Activated T-cell treated with anti-CD3 and anti-CD28 coated beads, Interleukin-2, amount 50 U/mL, for 72 hours (primary cell): Measurements from ENCODE around the gene ELMO1. TPM values are rescaled to one million over a fixed set of nuclear protein-coding genes. Genes with fewer than 3 reads are reported as not detected.

Experiments used
- ATAC-seq, 2 donors: fragments of 150-1000 bp; cut with Tn5 transposase; replicated peaks in 1 of 2; 2 replicates each; pipeline ENCODE4 v1.10.0; 2021; ENCODE audit warnings: moderate library complexity in 2 of 2, mild to moderate bottlenecking in 1 of 2
- DNase-seq, 2 donors: peaks; one replicate each; pipeline ENCODE4 v3.0.0; 2021 to 2022; ENCODE audit warnings: mixed read lengths in 1 of 2
- H3K27ac Mint-ChIP-seq: one replicate; pipeline ENCODE4 v1.8.0; 2022; ENCODE audit warnings: mild to moderate bottlenecking, moderate library complexity, mixed read lengths
- H3K27me3 Mint-ChIP-seq: one replicate; pipeline ENCODE4 v1.8.0; 2022; ENCODE audit warnings: low read depth, mixed read lengths
- H3K36me3 Mint-ChIP-seq, 2 donors: one replicate each; pipeline ENCODE4 v1.8.0; 2022; ENCODE audit warnings: mixed read lengths in 2 of 2, mild to moderate bottlenecking in 1 of 2; ENCODE audit not compliant: insufficient read depth in 2 of 2
- H3K4me1 Mint-ChIP-seq: one replicate; pipeline ENCODE4 v1.8.0; 2022; ENCODE audit warnings: low read depth, mixed read lengths
- H3K4me3 Mint-ChIP-seq, 2 donors: one replicate each; pipeline ENCODE4 v1.8.0; 2022; ENCODE audit warnings: mild to moderate bottlenecking in 2 of 2, mixed read lengths in 2 of 2, moderate library complexity in 2 of 2
- H3K9me3 Mint-ChIP-seq, 2 donors: one replicate each; pipeline ENCODE4 v1.8.0; 2022; ENCODE audit warnings: mixed read lengths in 2 of 2
- total RNA-seq, 2 donors: library from RNA; stranded (reverse); gene quantifications; one replicate each; pipeline ENCODE4 v1.2.3, GENCODE V29; 2022

ELMO1 gene
- total RNA-seq, 2 donors from 2014 or later = 97.2 to 113 TPM

- H3K27ac Mint-ChIP-seq = no peak overlapping the region
- ATAC-seq = no peak
- no peaks in the 10 kb centered on the region for H3K4me1 Mint-ChIP-seq
These were observed 560.7 kb downstream of the ELMO1 start for GRCh38 chr7:36887969-36888368.

GRCh38 chr7:36887233-36887632 is 561.4 kb downstream of the ELMO1 start:
- ATAC-seq = no peak
- Mint-ChIP-seq H3K9me3 (no peaks in the 10 kb centered on the region), H3K27me3 (no peaks in the 10 kb centered on the region), H3K4me3 (no peak overlapping the region), H3K36me3 (peaks cover 8 to 10% of the 10 kb centered on the region in 2 donors), H3K27ac (no peak overlapping the region), H3K4me1 (no peaks in the 10 kb centered on the region)
- no peak for DNase-seq

More at GRCh38 chr7:36887969-36888368, 560.7 kb downstream of the ELMO1 start:
- Mint-ChIP-seq H3K36me3 (peaks cover 11 to 13% of the 10 kb centered on the region in 2 donors), H3K27me3 (no peaks in the 10 kb centered on the region), H3K4me3 (no peak overlapping the region), H3K9me3 (no peaks in the 10 kb centered on the region)
- no peak for DNase-seq

- Mint-ChIP-seq H3K36me3 (peaks cover 3 to 11% of the 10 kb centered on the region in 2 donors), H3K4me3 (no peak overlapping the region), H3K27ac (no peak overlapping the region), H3K4me1 (no peaks in the 10 kb centered on the region), H3K9me3 (no peaks in the 10 kb centered on the region), H3K27me3 (no peaks in the 10 kb centered on the region)
- no peak for ATAC-seq
- no peak for DNase-seq
These were observed 563.8 kb downstream of the ELMO1 start for GRCh38 chr7:36884910-36885309.

- no peak overlapping the region for H3K27ac Mint-ChIP-seq
- peaks cover 3 to 13% of the 10 kb centered on the region in 2 donors for H3K36me3 Mint-ChIP-seq
- H3K4me1 Mint-ChIP-seq = no peaks in the 10 kb centered on the region
- H3K9me3 Mint-ChIP-seq = no peaks in the 10 kb centered on the region
- DNase-seq (no peak), ATAC-seq (no peak)
- H3K4me3 Mint-ChIP-seq = no peak overlapping the region
- no peaks in the 10 kb centered on the region for H3K27me3 Mint-ChIP-seq
These were observed 564.3 kb downstream of the ELMO1 start for GRCh38 chr7:36884351-36884750.

- H3K9me3 Mint-ChIP-seq = no peaks in the 10 kb centered on the region
- H3K27me3 Mint-ChIP-seq = no peaks in the 10 kb centered on the region
- H3K27ac Mint-ChIP-seq = no peak overlapping the region
- no peak for DNase-seq
- H3K4me1 Mint-ChIP-seq = no peaks in the 10 kb centered on the region
- H3K4me3 Mint-ChIP-seq = no peak overlapping the region
- peaks cover 6 to 18% of the 10 kb centered on the region in 2 donors for H3K36me3 Mint-ChIP-seq
- ATAC-seq = no peak
These were observed 567.3 kb downstream of the ELMO1 start for GRCh38 chr7:36881233-36881874.

- H3K36me3 Mint-ChIP-seq = peaks cover 6 to 20% of the 10 kb centered on the region in 2 donors
- no peak overlapping the region for H3K4me3 Mint-ChIP-seq
- H3K4me1 Mint-ChIP-seq = no peaks in the 10 kb centered on the region
- H3K9me3 Mint-ChIP-seq = no peaks in the 10 kb centered on the region
- ATAC-seq (no peak), DNase-seq (no peak)
- no peaks in the 10 kb centered on the region for H3K27me3 Mint-ChIP-seq
- no peak overlapping the region for H3K27ac Mint-ChIP-seq
These were observed 568.6 kb downstream of the ELMO1 start for GRCh38 chr7:36880108-36880507.

- Mint-ChIP-seq H3K9me3 (no peaks in the 10 kb centered on the region), H3K4me1 (no peaks in the 10 kb centered on the region), H3K27ac (no peak overlapping the region), H3K27me3 (no peaks in the 10 kb centered on the region), H3K36me3 (peaks cover 3 to 18% of the 10 kb centered on the region in 2 donors), H3K4me3 (no peak overlapping the region)
- DNase-seq = no peak
- ATAC-seq = no peak
These were observed 569.6 kb downstream of the ELMO1 start for GRCh38 chr7:36879021-36879420.

- Mint-ChIP-seq H3K27ac (peak overlapping the region; percentile 56), H3K9me3 (no peaks in the 10 kb centered on the region), H3K27me3 (no peaks in the 10 kb centered on the region), H3K36me3 (peaks cover 3 to 18% of the 10 kb centered on the region in 2 donors), H3K4me3 (no peak overlapping the region), H3K4me1 (no peaks in the 10 kb centered on the region)
- ATAC-seq (peak in 1 of 2 donors; percentile 42), DNase-seq (no peak)
These were observed 570.4 kb downstream of the ELMO1 start for GRCh38 chr7:36878288-36878687.

GRCh38 chr7:36875794-36876193 is 572.9 kb downstream of the ELMO1 start:
- Mint-ChIP-seq H3K4me1 (peaks cover 7% of the 10 kb centered on the region), H3K9me3 (no peaks in the 10 kb centered on the region), H3K36me3 (peaks cover 9 to 24% of the 10 kb centered on the region in 2 donors), H3K27ac (no peak overlapping the region), H3K4me3 (no peak overlapping the region), H3K27me3 (no peaks in the 10 kb centered on the region)
- ATAC-seq (no peak), DNase-seq (no peak)

- peaks cover 12 to 30% of the 10 kb centered on the region in 2 donors for H3K36me3 Mint-ChIP-seq
- ATAC-seq = no peak
- DNase-seq = no peak
- no peaks in the 10 kb centered on the region for H3K27me3 Mint-ChIP-seq
- H3K9me3 Mint-ChIP-seq = no peaks in the 10 kb centered on the region
- peaks cover 7% of the 10 kb centered on the region for H3K4me1 Mint-ChIP-seq
- H3K27ac Mint-ChIP-seq = no peak overlapping the region
- no peak overlapping the region for H3K4me3 Mint-ChIP-seq
These were observed 574.6 kb downstream of the ELMO1 start for GRCh38 chr7:36874041-36874440.

- H3K9me3 Mint-ChIP-seq = no peaks in the 10 kb centered on the region
- H3K27ac Mint-ChIP-seq = peak overlapping the region; percentile 36
- H3K27me3 Mint-ChIP-seq = no peaks in the 10 kb centered on the region
- peak in 1 of 2 donors; percentile 12 for DNase-seq
- peaks cover 7% of the 10 kb centered on the region for H3K4me1 Mint-ChIP-seq
- peaks cover 9 to 34% of the 10 kb centered on the region in 2 donors for H3K36me3 Mint-ChIP-seq
- no peak overlapping the region for H3K4me3 Mint-ChIP-seq
- peak in 1 of 2 donors; percentile 51 for ATAC-seq
These were observed 576.8 kb downstream of the ELMO1 start for GRCh38 chr7:36871863-36872262.

- Mint-ChIP-seq H3K36me3 (peaks cover 9 to 34% of the 10 kb centered on the region in 2 donors), H3K27me3 (no peaks in the 10 kb centered on the region), H3K4me3 (no peak overlapping the region), H3K4me1 (peaks cover 7% of the 10 kb centered on the region), H3K27ac (peak overlapping the region; percentile 73), H3K9me3 (no peaks in the 10 kb centered on the region)
- DNase-seq = no peak
- ATAC-seq = no peak
These were observed 577.3 kb downstream of the ELMO1 start for GRCh38 chr7:36871355-36871738.

GRCh38 chr7:36870625-36871354 is 577.9 kb downstream of the ELMO1 start:
- Mint-ChIP-seq H3K4me3 (no peak overlapping the region), H3K36me3 (peaks cover 9 to 35% of the 10 kb centered on the region in 2 donors), H3K27ac (peak overlapping the region; percentile 73), H3K27me3 (no peaks in the 10 kb centered on the region), H3K4me1 (peaks cover 7% of the 10 kb centered on the region), H3K9me3 (no peaks in the 10 kb centered on the region)
- no peak for DNase-seq
- ATAC-seq = peak in 1 of 2 donors; percentile 55
